HCT116 (cell line): ENCODE results near the gene INTS3. TPM values are rescaled to one million over a fixed set of nuclear protein-coding genes. Genes with fewer than 3 reads are reported as not detected.
"Not testable (repeated sequence)": the region's sequence is repeated elsewhere in the genome, so short reads cannot be mapped to it uniquely, and the experiment has no call there.

Source experiments
- ATAC-seq: fragments of 200-7000 bp; cut with Tn5 transposase; 2 replicates; pipeline ENCODE4 v1.9.1; 2020; ENCODE audit warnings: mild to moderate bottlenecking, moderate library complexity
- BruUV-seq: library from RNA; stranded (reverse); fragments of 400-500 nt; replicated peaks from 2 replicates; lab custom pipeline; 2021; lab: Mats Ljungman, UMichigan
- CTCF ChIA-PET: fragments of 300-600 bp; sonication (Branson Sonifier 250); formaldehyde crosslinking; loops from one replicate; lab custom pipeline; 2021; ENCODE audit warnings: antibody characterized with exemption; lab: Charles Lee
- POLR2A ChIA-PET: fragments of 300-600, 350-600 bp; sonication (Branson Sonifier 250); formaldehyde crosslinking; loops from one replicate; lab custom pipeline; 2021; ENCODE audit warnings: antibody characterized with exemption; lab: Charles Lee
- RAD21 ChIA-PET, 2 experiments: fragments of 300-600 bp; sonication (Branson Sonifier 250); formaldehyde crosslinking; loops; one replicate each; lab custom pipeline; 2023; ENCODE audit warnings: low total read pairs in 2 of 2; ENCODE audit not compliant: uncharacterized antibody in 2 of 2, unreplicated experiment in 2 of 2, low non-redundant PET in 1 of 2; lab: Charles Lee
- DNase-seq: peaks from one replicate; pipeline ENCODE4 v3.0.0-alpha.2; 2010; ENCODE audit warnings: low read depth, low spot score
- H2AFZ ChIP-seq: fragments of 200-600 bp; shearing (Covaris generic), sonication (generic); 2 replicates; pipeline ENCODE4 v1.6.1; 2017; ENCODE audit warnings: low read depth, mixed run types, mixed read lengths, antibody characterized with exemption, low read length; ENCODE audit not compliant: poor library complexity, severe bottlenecking
- H3K27ac ChIP-seq: 2 replicates; pipeline ENCODE4 v1.5.1; 2012; ENCODE audit warnings: low read depth, low read length
- H3K27me3 ChIP-seq: fragments of 200-600 bp; sonication (generic); 2 replicates; pipeline ENCODE4 v1.6.1; 2016; ENCODE audit warnings: mixed run types, low read length, mixed read lengths; ENCODE audit not compliant: insufficient read depth
- H3K36me3 ChIP-seq, 2 experiments: fragments of 200-500 bp in 1 of 2; fragments of 200-600 bp in 1 of 2; sonication (Bioruptor generic) in 1 of 2; sonication (generic) in 1 of 2; 2 replicates each; pipeline versions ENCODE4 v1.5.1 to v1.6.1; 2014 to 2016; ENCODE audit warnings: low read length in 2 of 2, inconsistent platforms in 1 of 2, mixed read lengths in 1 of 2, mixed run types in 1 of 2; ENCODE audit not compliant: insufficient read depth in 2 of 2, control insufficient read depth in 1 of 2
- H3K4me1 ChIP-seq, 2 experiments: fragments of 200-600 bp in 1 of 2; sonication (generic) in 1 of 2; 2 replicates each; pipeline versions ENCODE4 v1.5.1 to v1.6.1; 2012 to 2017; ENCODE audit warnings: low read length in 2 of 2, inconsistent platforms in 1 of 2, mild to moderate bottlenecking in 1 of 2, mixed read lengths in 1 of 2, mixed run types in 1 of 2, moderate library complexity in 1 of 2; ENCODE audit not compliant: insufficient read depth in 2 of 2, control insufficient read depth in 1 of 2
- H3K4me2 ChIP-seq: fragments of 200-600 bp; sonication (generic); 2 replicates; pipeline ENCODE4 v1.6.1; 2017; ENCODE audit warnings: mixed run types, low read length, mixed read lengths
- H3K4me3 ChIP-seq, 2 experiments: fragments of 200-600 bp in 1 of 2; sonication (generic) in 1 of 2; replicated peaks in 1 of 2; 2 replicates each; pipeline ENCODE4 v1.5.1; 2011 to 2016; ENCODE audit warnings: low read length in 2 of 2, control low read depth in 1 of 2, low read depth in 1 of 2, mild to moderate bottlenecking in 1 of 2, mixed read lengths in 1 of 2, mixed run types in 1 of 2
- H3K79me2 ChIP-seq: fragments of 200-600 bp; sonication (generic); 2 replicates; pipeline ENCODE4 v1.6.1; 2017; ENCODE audit warnings: mild to moderate bottlenecking, mixed run types, low read length, moderate library complexity, mixed read lengths; ENCODE audit not compliant: insufficient read depth
- H3K9ac ChIP-seq: fragments of 200-600 bp; sonication (generic); 2 replicates; pipeline ENCODE4 v1.6.1; 2016; ENCODE audit warnings: low read length, mixed read lengths
- H3K9me2 ChIP-seq: fragments of 200-600 bp; sonication (generic), shearing (Covaris generic); 2 replicates; pipeline ENCODE4 v1.6.1; 2017; ENCODE audit warnings: mixed run types, mild to moderate bottlenecking, moderate library complexity; ENCODE audit not compliant: insufficient read depth
- H3K9me3 ChIP-seq, 2 experiments: fragments of 200-500 bp in 1 of 2; fragments of 200-600 bp in 1 of 2; sonication (Bioruptor generic) in 1 of 2; sonication (generic) in 1 of 2; 2 replicates each; pipeline ENCODE4 v1.6.1; 2014 to 2017; ENCODE audit warnings: low read length in 2 of 2, mixed read lengths in 2 of 2, inconsistent platforms in 1 of 2, low read depth in 1 of 2, mild to moderate bottlenecking in 1 of 2, mixed run types in 1 of 2, moderate library complexity in 1 of 2; ENCODE audit not compliant: control insufficient read depth in 1 of 2, insufficient read depth in 1 of 2
- H4K20me1 ChIP-seq: fragments of 200-600 bp; sonication (generic), shearing (Covaris generic); 2 replicates; pipeline ENCODE4 v1.6.1; 2017; ENCODE audit warnings: mixed run types, mild to moderate bottlenecking, moderate library complexity; ENCODE audit not compliant: insufficient read depth
- ATF3 ChIP-seq: IDR thresholded peaks from 2 replicates; pipeline ENCODE4 v1.6.1; 2012
- CBX3 ChIP-seq: IDR thresholded peaks from 2 replicates; pipeline ENCODE4 v1.6.1; 2012; ENCODE audit warnings: low read depth
- CEBPB ChIP-seq: IDR thresholded peaks from 2 replicates; pipeline ENCODE4 v1.6.1; 2012; ENCODE audit warnings: low read depth
- EGR1 ChIP-seq: IDR thresholded peaks from 2 replicates; pipeline ENCODE4 v1.6.1; 2012; ENCODE audit warnings: low read depth
- ELF1 ChIP-seq: IDR thresholded peaks from 2 replicates; pipeline ENCODE4 v1.6.1; 2012; ENCODE audit warnings: low read depth, borderline replicate concordance
- EZH2phosphoT487 ChIP-seq: fragments of 200-600 bp; IDR thresholded peaks from 2 replicates; pipeline ENCODE4 v1.6.1; 2018; ENCODE audit warnings: antibody characterized with exemption, borderline replicate concordance
- FOSL1 ChIP-seq: IDR thresholded peaks from 2 replicates; pipeline ENCODE4 v1.6.1; 2012; ENCODE audit warnings: low read depth
- JUND ChIP-seq: IDR thresholded peaks from 2 replicates; pipeline ENCODE4 v1.6.1; 2012
- POLR2AphosphoS5 ChIP-seq: IDR thresholded peaks from 2 replicates; pipeline ENCODE4 v1.6.1; 2011; ENCODE audit warnings: mild to moderate bottlenecking, low read depth, low read length, moderate library complexity
- RAD21 ChIP-seq: IDR thresholded peaks from 2 replicates; pipeline ENCODE4 v1.6.1; 2012; ENCODE audit warnings: low read depth, mild to moderate bottlenecking
- SRF ChIP-seq: IDR thresholded peaks from 2 replicates; pipeline ENCODE4 v1.6.1; 2012; ENCODE audit warnings: low read depth
- TCF7L2 ChIP-seq: IDR thresholded peaks from 2 replicates; pipeline ENCODE4 v1.7.0; 2011; ENCODE audit warnings: borderline replicate concordance, inconsistent platforms; ENCODE audit not compliant: insufficient read depth, insufficient read length; ENCODE audit errors: extremely low read depth
- YY1 ChIP-seq: IDR thresholded peaks from 2 replicates; pipeline ENCODE4 v1.6.1; 2011; ENCODE audit warnings: low read length, low read depth, moderate library complexity, mild to moderate bottlenecking; ENCODE audit not compliant: insufficient replicate concordance; ENCODE audit errors: extremely low read depth
- ZBTB33 ChIP-seq: IDR thresholded peaks from 2 replicates; pipeline ENCODE4 v1.6.1; 2011; ENCODE audit warnings: mild to moderate bottlenecking, low read length, moderate library complexity; ENCODE audit not compliant: insufficient replicate concordance; ENCODE audit errors: extremely low read depth
- ZFX ChIP-seq: fragments of 450-650 bp; IDR thresholded peaks from 2 replicates; pipeline ENCODE4 v1.6.1; 2017
- ZNF274 ChIP-seq: fragments of 200-500 bp; sonication (Bioruptor generic); IDR thresholded peaks from 2 replicates; pipeline ENCODE4 v1.6.1; 2014; ENCODE audit warnings: mild to moderate bottlenecking, low read depth, low read length, inconsistent platforms
- intact Hi-C: fragments of 100-400 bp; cut with micrococcal nuclease; formaldehyde crosslinking; loops from 2 replicates; pipeline ENCODE4 v1.10.0; 2022
- total RNA-seq: library from RNA; stranded (reverse); gene quantifications from one replicate; pipeline ENCODE4 v1.2.1, GENCODE V29; 2021; ENCODE audit not compliant: unreplicated experiment
- TF ChIP-seq, protein P1 (sequence below): IDR thresholded peaks from 2 replicates; pipeline ENCODE4 v1.6.1; 2012
- TF ChIP-seq, protein P2 (sequence below), 3 experiments: fragments of 200-600 bp in 1 of 3; sonication (generic) in 1 of 3; IDR thresholded peaks in 2 of 3; conservative IDR thresholded peaks in 1 of 3; 2 replicates each; pipeline ENCODE4 v1.5.1; 2012 to 2017; ENCODE audit warnings: low read depth in 2 of 3, low read length in 2 of 3, antibody characterized with exemption in 1 of 3, borderline replicate concordance in 1 of 3, control low read depth in 1 of 3, mild to moderate bottlenecking in 1 of 3, mixed read lengths in 1 of 3, mixed run types in 1 of 3, moderate library complexity in 1 of 3; ENCODE audit not compliant: insufficient read depth in 1 of 3

INTS3 gene
- total RNA-seq, 1 experiment from 2014 or later: 47.6 TPM

GRCh38 chr1:153764310-153764709 is 36.5 kb downstream of the INTS3 start:
- Histone ChIP-seq H3K9me3 (no peaks in the 10 kb centered on the region), H3K79me2 (no peaks in the 10 kb centered on the region), H3K9me2 (no peaks in the 10 kb centered on the region), H2AFZ (no peak overlapping the region), H3K4me3 (no peak overlapping the region), H3K27ac (no peak overlapping the region), H3K4me2 (no peak overlapping the region), H3K9ac (no peak overlapping the region), H3K27me3 (no peaks in the 10 kb centered on the region), H3K4me1 (no peaks in the 10 kb centered on the region), H3K36me3 (peaks cover 39 to 47% of the 10 kb centered on the region in 2 experiments), H4K20me1 (no peaks in the 10 kb centered on the region)
- ChIA-PET POLR2A (no interaction called here), RAD21 (no interaction called here), CTCF (no interaction called here)
- TF ChIP-seq ZFX (no peak), FOSL1 (no peak), ZBTB33 (no peak), CEBPB (no peak), YY1 (no peak), TCF7L2 (no peak), EGR1 (no peak), RAD21 (no peak), JUND (no peak), ZNF274 (no peak), EZH2phosphoT487 (no peak), POLR2AphosphoS5 (no peak), CBX3 (no peak), ELF1 (no peak), SRF (no peak), ATF3 (no peak)
- TF ChIP-seq, protein P1, sequence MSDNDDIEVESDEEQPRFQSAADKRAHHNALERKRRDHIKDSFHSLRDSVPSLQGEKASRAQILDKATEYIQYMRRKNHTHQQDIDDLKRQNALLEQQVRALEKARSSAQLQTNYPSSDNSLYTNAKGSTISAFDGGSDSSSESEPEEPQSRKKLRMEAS: no peak
- TF ChIP-seq, protein P2, sequence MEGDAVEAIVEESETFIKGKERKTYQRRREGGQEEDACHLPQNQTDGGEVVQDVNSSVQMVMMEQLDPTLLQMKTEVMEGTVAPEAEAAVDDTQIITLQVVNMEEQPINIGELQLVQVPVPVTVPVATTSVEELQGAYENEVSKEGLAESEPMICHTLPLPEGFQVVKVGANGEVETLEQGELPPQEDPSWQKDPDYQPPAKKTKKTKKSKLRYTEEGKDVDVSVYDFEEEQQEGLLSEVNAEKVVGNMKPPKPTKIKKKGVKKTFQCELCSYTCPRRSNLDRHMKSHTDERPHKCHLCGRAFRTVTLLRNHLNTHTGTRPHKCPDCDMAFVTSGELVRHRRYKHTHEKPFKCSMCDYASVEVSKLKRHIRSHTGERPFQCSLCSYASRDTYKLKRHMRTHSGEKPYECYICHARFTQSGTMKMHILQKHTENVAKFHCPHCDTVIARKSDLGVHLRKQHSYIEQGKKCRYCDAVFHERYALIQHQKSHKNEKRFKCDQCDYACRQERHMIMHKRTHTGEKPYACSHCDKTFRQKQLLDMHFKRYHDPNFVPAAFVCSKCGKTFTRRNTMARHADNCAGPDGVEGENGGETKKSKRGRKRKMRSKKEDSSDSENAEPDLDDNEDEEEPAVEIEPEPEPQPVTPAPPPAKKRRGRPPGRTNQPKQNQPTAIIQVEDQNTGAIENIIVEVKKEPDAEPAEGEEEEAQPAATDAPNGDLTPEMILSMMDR (IDR thresholded peaks at IDR 0.05 in 2 of 3, conservative IDR thresholded peaks at IDR 0.05 in 1 of 3; ENCODE audit: borderline replicate concordance in 1 of 3, insufficient read depth in 1 of 3, low read depth in 2 of 3, low read length in 2 of 3): no peak
- DNase-seq (no peak), ATAC-seq (no peak)
- intact Hi-C loops: no loop called here
- no TSS peak for BruUV-seq

- POLR2A ChIA-PET: not testable (repeated sequence)
- H3K36me3 ChIP-seq: peaks cover 32 to 46% of the 10 kb centered on the region in 2 experiments
- CTCF ChIA-PET: interaction anchor here (0.6 kb wide), 1 partner anchor 30 kb away, joined by 3 read pairs; no protein-coding TSS in a partner anchor
Observed at GRCh38 chr1:153766663-153767062, 38.8 kb downstream of the INTS3 start.

More at GRCh38 chr1:153766663-153767062, 38.8 kb downstream of the INTS3 start:
- DNase-seq, H3K9me2 ChIP-seq, H3K4me2 ChIP-seq, H3K27me3 ChIP-seq, intact Hi-C loops, H4K20me1 ChIP-seq, H3K4me1 ChIP-seq, H3K79me2 ChIP-seq, H3K9me3 ChIP-seq, H2AFZ ChIP-seq, H3K4me3 ChIP-seq, H3K27ac ChIP-seq, ATAC-seq, RAD21 ChIA-PET, H3K9ac ChIP-seq, BruUV-seq: not testable (repeated sequence)
